Activated gamma-delta T cell treated with Interleukin-2 at 50 U/mL for 16 hours (primary cell): Measurements from ENCODE around the gene LRRC59.

Experiments used
- DNase-seq: peaks from one replicate; pipeline ENCODE4 v3.0.0-alpha.2; 2020

The LRRC59 gene

GRCh38 chr17:50360486-50361115 lies 36.7 kb downstream of the LRRC59 start:
- DNase-seq, result no peak

GRCh38 chr17:50359998-50360461 lies 37.3 kb downstream of the LRRC59 start:
- DNase-seq, result no peak

- no peak for DNase-seq
Observed at GRCh38 chr17:50359005-50359699, 38.2 kb downstream of the LRRC59 start.

- no peak for DNase-seq
Observed at GRCh38 chr17:50358177-50358576, 39.1 kb downstream of the LRRC59 start.

- DNase-seq, result no peak
Observed at GRCh38 chr17:50356892-50357510, 40.3 kb downstream of the LRRC59 start.

- no peak for DNase-seq
Observed at GRCh38 chr17:50356418-50356817, 40.9 kb downstream of the LRRC59 start.

GRCh38 chr17:50355701-50356341 lies 41.5 kb downstream of the LRRC59 start:
- DNase-seq, result no peak

GRCh38 chr17:50355336-50355700 lies 42.0 kb downstream of the LRRC59 start:
- no peak for DNase-seq

- DNase-seq, result no peak
Observed at GRCh38 chr17:50354776-50355175, 42.5 kb downstream of the LRRC59 start.

- DNase-seq, result no peak
Observed at GRCh38 chr17:50354198-50354597, 43.1 kb downstream of the LRRC59 start.

- no peak for DNase-seq
Observed at GRCh38 chr17:50353600-50354195, 43.6 kb downstream of the LRRC59 start.

GRCh38 chr17:50352693-50353599 lies 44.4 kb downstream of the LRRC59 start:
- no peak for DNase-seq

GRCh38 chr17:50352072-50352692 lies 45.1 kb downstream of the LRRC59 start:
- no peak for DNase-seq

- DNase-seq, result no peak
Observed at GRCh38 chr17:50350733-50351132, 46.6 kb downstream of the LRRC59 start.

GRCh38 chr17:50349243-50349600 lies 48.1 kb downstream of the LRRC59 start:
- DNase-seq, result no peak

GRCh38 chr17:50348522-50349242 lies 48.6 kb downstream of the LRRC59 start:
- no peak for DNase-seq

GRCh38 chr17:50347894-50348291 lies 49.4 kb downstream of the LRRC59 start:
- DNase-seq, result no peak

- no peak for DNase-seq
Observed at GRCh38 chr17:50347117-50347893, 50.0 kb downstream of the LRRC59 start.

GRCh38 chr17:50346313-50347116 lies 50.8 kb downstream of the LRRC59 start:
- DNase-seq, result peak; percentile 49
